GM12891 (cell line): Measurements from ENCODE around the gene SLC18B1.

Experiments
- POLR2A ChIP-seq: IDR thresholded peaks from 2 replicates; pipeline ENCODE4 v1.6.1; 2011; ENCODE audit warnings: low read depth, low read length, control low read depth
- POLR2AphosphoS5 ChIP-seq: IDR thresholded peaks from 2 replicates; pipeline ENCODE4 v1.6.1; 2011; ENCODE audit warnings: low read depth, low read length, control low read depth
- TAF1 ChIP-seq: IDR thresholded peaks from 2 replicates; pipeline ENCODE4 v1.6.1; 2011; ENCODE audit warnings: low read depth, low read length, control low read depth

DNA sequence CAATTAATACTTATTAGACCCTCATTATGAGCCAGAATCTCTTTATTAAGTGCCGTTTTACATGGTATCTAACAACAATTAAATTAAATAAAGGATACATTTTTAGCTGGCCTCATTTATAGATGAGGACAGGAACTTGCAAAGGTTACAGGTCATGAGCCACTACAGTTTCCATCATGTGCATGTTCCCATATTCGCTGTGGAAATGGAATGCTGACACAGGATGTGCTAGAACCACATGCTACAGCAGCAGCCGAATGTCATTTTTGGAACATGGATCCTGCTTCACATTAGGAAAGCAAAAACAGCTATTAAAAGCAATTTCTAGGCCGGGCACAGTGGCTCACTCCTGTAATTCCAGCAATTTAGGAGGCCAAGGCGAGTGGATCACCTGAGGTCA, 5.9 kb downstream of the SLC18B1 start:
- TF ChIP-seq POLR2AphosphoS5 (no peak), POLR2A (no peak), TAF1 (no peak)
